Transverse colon (tissue), 4 donors: ENCODE data around the gene GCC2.

ENCODE experiments used
- CTCF ChIP-seq, 5 experiments: fragments of 200-600 bp in 3 of 5; fragments of 450-650 bp in 2 of 5; sonication (generic) in 3 of 5; IDR thresholded peaks; 1 replicate in 2 of 5; 2 replicates in 3 of 5; pipeline ENCODE4 v1.5.1; 2016 to 2017; ENCODE audit warnings: antibody characterized with exemption in 5 of 5, inconsistent platforms in 3 of 5, mild to moderate bottlenecking in 2 of 5, moderate library complexity in 1 of 5
- EP300 ChIP-seq: sonication (generic); formaldehyde crosslinking; IDR thresholded peaks from one replicate; pipeline ENCODE4 v1.6.1; 2017; ENCODE audit warnings: antibody characterized with exemption, low read depth
- POLR2AphosphoS5 ChIP-seq, 3 donors: sonication (generic); formaldehyde crosslinking; IDR thresholded peaks; one replicate each; pipeline ENCODE4 v1.6.1; 2016; ENCODE audit warnings: antibody characterized with exemption in 3 of 3

DNA sequence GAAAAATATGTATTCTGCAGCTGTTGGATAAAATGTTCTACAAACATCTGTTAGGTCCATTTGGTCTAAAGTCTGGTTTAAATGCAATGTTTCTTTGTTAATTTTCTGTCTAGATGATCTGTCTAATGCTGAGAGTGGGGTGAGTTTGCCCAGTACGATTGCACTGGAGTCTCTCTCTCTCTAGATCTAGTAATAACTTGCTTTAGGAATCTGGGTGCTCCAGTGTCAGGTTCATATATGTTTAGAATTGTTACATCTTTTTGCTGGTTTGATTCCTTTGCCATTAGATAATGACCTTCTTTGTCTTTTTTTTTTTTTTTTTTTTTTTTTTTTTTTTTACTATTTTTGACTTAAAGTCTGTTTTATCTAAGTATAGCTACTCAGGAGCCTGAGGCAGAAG lies 10.4 kb downstream of the GCC2 start:
- TF ChIP-seq CTCF (IDR thresholded peaks at IDR 0.05) (no peak), EP300 (no peak), POLR2AphosphoS5 (IDR thresholded peaks at IDR 0.05) (no peak)
